Suprapubic skin (tissue), 4 donors: ENCODE measurements around the gene PRKCZ.

ENCODE experiments used
- EP300 ChIP-seq: sonication (generic); formaldehyde crosslinking; IDR thresholded peaks from one replicate; pipeline ENCODE4 v1.6.1; 2017; ENCODE audit warnings: antibody characterized with exemption
- POLR2A ChIP-seq, 2 donors: fragments of 450-650 bp; IDR thresholded peaks; one replicate each; pipeline ENCODE4 v1.6.1; 2017; ENCODE audit warnings: antibody characterized with exemption in 2 of 2, mild to moderate bottlenecking in 2 of 2, moderate library complexity in 2 of 2
- POLR2AphosphoS5 ChIP-seq, 3 donors: sonication (generic); formaldehyde crosslinking; IDR thresholded peaks; one replicate each; pipeline ENCODE4 v1.6.1; 2017; ENCODE audit warnings: antibody characterized with exemption in 3 of 3
- TF ChIP-seq, protein P1 (sequence below), 2 donors: fragments of 200-600 bp in 1 of 2; fragments of 450-650 bp in 1 of 2; sonication (generic) in 1 of 2; IDR thresholded peaks; one replicate each; pipeline ENCODE4 v1.5.1; 2016 to 2019; ENCODE audit warnings: antibody characterized with exemption in 2 of 2, mild to moderate bottlenecking in 1 of 2, moderate library complexity in 1 of 2

DNA sequence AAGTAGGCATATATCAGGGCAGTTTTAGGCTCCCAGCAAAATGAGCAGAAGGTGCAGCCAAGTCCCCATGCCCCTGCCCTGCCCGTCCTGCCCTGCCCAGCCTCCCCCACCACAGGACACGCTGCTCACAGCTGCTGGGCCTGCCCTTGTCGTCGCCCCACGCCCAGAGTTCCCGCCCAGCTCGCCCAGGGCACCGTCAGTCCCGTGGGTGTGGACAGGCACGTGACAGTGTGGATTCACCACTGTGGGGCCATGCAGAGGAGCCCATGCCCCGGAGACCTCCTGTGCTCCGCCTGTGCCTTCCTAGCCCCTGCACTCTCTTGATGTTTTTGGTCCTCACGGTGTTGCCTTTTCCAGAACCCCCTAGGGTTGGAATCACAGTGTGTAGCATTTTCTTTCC lies 137.4 kb downstream of the PRKCZ start:
- TF ChIP-seq, protein P1, sequence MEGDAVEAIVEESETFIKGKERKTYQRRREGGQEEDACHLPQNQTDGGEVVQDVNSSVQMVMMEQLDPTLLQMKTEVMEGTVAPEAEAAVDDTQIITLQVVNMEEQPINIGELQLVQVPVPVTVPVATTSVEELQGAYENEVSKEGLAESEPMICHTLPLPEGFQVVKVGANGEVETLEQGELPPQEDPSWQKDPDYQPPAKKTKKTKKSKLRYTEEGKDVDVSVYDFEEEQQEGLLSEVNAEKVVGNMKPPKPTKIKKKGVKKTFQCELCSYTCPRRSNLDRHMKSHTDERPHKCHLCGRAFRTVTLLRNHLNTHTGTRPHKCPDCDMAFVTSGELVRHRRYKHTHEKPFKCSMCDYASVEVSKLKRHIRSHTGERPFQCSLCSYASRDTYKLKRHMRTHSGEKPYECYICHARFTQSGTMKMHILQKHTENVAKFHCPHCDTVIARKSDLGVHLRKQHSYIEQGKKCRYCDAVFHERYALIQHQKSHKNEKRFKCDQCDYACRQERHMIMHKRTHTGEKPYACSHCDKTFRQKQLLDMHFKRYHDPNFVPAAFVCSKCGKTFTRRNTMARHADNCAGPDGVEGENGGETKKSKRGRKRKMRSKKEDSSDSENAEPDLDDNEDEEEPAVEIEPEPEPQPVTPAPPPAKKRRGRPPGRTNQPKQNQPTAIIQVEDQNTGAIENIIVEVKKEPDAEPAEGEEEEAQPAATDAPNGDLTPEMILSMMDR (IDR thresholded peaks at IDR 0.05): no peak
- no peak for TF ChIP-seq EP300
- no peak for TF ChIP-seq POLR2AphosphoS5 (IDR thresholded peaks at IDR 0.05)
- TF ChIP-seq POLR2A (IDR thresholded peaks at IDR 0.05): no peak
